Skin of body (tissue), 2 donors: ENCODE results near the gene CCDC106. TPM values are rescaled to one million over a fixed set of nuclear protein-coding genes. Genes with fewer than 3 reads are reported as not detected.

ENCODE experiments used
- DNase-seq: peaks from one replicate; lab custom pipeline; 2025; lab: John Stamatoyannopoulos, UW
- total RNA-seq: library from RNA; depleted of rRNA; stranded (reverse); fragments of >200 nt; gene quantifications from one replicate; pipeline ENCODE4 v1.2.3, GENCODE V29; 2014

The CCDC106 gene
- total RNA-seq, 1 donor from 2014 or later, result 4.2 TPM

DNA sequence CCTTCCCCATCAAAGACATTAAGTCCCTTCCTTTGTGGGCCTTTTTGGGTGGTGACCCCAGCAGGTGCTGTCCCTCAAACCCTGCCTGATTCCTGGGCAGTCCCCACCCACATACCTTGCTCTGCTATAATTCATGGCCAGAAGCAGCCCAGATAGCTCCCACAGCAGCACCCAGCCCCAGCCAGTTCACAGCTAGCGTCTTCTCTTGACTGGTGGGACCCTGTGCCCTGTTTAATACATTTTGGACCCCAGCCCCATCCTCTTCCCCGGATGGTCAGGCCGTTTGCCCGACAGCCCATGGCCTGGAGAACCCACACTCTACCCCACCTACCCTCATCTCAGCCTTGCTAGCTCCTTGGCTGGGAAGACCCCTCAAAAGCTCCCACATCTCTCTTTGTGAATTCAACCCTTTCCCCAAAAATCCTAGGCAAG, 2.1 kb downstream of the CCDC106 start:
- DNase-seq, result no peak

DNA sequence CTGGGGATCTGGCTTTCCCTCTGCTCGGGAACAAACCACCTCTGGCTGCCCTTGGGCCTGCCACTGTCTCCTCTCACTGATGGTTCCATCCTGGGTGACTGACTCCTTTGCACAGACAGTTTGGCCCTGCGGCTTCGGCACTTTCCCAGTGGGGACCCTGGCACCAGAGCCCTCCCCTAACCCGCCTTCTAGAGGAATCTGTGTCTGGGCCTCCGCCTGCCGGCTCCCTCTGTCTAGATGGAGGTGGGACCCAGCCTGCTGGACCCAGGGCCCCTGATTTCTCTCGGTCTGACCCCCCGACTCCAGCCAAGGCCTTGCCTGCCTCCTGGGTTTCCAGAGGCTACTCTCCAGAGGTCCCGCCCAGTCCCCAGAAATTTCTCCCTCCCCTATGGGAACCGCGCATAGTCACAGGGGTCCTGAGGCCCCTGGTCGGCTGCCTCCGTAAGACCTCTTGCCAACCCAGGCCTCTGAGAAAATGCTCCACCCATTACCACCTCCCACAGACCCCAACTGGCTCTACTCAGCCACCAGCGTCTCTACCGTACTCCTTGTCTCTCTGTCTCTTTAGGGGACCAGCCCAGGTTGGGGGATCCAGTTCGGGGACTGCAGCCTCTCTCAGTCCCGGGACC, 2.7 kb downstream of the CCDC106 start:
- no peak for DNase-seq

DNA sequence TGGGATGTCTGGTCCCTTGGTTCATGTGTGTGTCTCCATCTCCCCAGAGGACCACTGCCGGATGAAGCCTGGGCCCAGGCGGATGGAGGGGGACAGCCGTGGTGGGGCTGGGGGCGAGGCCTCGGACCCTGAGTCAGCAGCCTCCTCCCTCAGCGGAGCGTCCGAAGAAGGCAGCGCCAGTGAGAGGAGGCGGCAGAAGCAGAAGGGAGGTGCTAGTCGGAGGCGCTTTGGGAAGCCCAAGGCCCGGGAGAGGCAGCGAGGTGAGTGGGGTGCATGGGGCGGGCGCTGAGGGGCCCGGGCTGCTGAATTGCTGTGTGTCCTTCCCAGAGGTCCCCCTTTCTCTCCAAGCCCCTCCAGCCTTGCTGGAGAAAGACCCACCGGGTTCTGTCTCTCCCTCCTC, 3.2 kb downstream of the CCDC106 start:
- no peak for DNase-seq

DNA sequence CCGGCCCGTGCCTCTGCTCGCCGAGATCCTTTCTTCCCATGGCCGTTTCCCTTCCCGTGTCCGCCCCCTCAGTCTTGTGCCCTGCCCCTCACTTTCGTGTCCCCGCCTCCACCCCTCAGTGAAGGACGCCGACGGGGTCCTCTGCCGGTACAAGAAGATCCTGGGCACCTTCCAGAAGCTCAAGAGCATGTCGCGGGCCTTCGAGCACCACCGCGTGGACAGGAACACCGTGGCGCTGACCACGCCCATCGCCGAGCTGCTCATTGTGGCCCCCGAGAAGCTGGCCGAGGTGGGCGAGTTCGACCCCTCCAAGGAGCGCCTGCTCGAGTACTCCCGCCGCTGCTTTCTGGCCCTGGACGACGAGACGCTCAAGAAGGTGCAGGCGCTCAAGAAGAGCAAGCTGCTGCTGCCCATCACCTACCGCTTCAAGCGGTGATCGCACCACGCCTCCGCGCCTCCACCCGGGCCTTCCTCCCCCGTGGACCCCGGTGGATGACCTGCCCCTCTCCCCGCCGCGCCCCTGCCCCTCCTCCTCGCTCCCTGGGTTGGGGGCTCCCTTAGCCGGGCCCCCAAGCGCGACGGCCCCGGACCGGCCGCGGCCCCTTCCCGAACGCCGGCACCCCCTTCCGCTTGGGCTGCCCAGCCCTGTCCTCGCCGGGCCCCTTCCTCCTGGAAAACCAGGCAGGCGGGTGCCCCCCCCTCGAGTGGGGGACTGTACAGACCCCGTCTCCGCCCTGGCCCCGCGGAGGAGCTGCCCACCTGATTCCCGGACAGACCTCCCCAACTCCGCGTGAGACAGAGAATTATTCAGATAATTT, 4.5 kb downstream of the CCDC106 start:
- no peak for DNase-seq

DNA sequence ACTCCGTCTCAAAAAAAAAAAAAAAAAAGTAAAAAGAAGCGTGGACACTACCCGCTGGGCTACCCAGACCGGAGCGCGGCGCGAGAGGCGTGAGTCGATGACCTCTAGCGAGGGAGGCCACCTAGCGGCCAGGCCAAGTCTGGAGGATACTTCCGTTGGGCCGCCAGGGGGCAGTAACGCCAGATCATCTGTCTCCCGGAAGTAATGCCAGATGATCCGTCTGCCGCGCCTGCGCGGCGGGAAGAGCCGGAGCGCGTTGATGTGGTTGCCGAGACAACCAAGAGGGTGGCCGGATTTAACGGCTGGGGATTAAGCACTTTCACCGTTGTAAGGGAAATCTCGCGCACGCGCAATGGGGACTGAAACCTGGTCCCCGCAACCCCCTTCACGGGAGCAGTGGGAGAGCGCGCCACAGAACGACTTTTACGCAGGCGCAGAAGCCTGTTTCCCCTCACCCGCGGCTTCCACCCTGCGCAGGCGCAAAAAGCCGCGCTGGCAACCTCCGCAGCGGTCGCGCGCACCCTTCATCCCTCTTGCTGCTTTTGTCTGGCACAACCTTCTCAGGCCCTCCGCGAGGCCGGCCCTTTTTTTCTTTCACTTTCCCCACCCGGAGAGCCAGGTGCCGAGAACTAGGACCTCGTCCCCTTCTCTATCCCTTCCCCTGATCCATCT, 5.8 kb downstream of the CCDC106 start:
- DNase-seq, result peak; percentile 99

DNA sequence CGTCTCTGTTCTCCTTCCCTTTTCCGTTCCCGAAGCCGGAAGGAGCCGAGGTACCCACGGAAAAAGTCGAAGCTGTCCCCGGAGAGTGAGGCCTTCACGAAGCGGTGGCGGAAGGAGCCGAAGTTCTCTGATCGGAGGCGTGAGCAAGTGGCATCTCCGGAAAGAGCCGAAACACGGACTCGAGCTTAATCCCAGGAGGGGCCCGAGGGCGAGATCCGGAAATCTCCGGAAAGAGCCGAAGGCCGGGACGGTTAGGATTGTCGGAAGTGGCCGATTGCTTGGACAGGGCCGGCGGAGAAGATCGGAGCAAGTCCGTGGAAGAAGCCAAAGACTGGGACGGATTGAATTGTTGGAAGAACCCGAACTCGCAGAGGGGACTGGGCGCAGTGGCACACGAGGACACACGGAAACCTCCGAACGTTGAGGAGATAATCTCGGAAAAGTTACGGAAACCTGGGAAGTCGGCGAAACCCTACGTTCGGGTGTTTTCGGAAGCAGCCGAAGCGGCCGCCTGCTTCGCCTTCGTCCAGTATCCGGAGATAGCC, 6.4 kb downstream of the CCDC106 start:
- peak; percentile 99 for DNase-seq

DNA sequence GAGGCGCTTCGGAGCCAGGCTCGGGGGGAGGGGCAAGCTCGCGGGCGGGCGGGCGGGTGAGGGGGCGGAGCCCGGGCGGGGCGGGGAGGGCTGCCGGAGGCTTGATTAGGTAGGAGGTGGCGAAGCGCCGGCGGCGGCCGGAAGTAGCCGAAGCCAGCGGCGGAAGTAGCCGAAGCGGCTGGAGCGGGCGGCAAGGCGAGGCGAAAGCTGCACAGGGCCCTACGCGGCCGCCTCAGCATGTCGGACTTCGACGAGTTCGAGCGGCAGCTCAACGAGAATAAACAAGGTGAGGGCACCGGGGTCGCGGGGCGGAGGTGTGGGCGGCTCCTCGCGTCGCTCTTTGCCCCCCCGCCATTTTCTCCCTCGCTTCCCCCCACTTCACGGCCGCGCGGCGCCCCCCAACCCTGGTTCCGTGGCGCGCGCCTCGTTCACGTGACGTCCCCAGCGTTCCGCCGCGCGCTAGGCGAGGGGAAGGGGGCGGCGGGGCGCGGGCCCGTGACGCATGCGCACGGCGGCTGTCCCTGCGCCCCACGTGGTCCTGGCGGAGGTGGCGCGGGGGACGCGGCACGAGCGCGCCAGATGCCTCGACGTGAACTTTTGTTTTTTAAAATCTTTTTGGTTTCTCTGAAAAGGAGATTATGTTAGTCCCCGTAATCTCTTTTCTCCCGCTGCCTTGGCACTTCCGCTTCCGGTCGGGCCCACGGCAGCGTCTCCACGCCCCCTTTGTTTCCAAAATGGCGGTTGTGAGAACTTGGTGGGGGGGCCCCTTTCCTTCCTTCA, 7.0 kb downstream of the CCDC106 start, which contains the start of gene U2AF2:
TSS of gene U2AF2 (plus strand) at position 168 of the 780 bp plus-strand sequence. CDS start at position 238, 70 bp downstream.
- DNase-seq, result peak; percentile 80

DNA sequence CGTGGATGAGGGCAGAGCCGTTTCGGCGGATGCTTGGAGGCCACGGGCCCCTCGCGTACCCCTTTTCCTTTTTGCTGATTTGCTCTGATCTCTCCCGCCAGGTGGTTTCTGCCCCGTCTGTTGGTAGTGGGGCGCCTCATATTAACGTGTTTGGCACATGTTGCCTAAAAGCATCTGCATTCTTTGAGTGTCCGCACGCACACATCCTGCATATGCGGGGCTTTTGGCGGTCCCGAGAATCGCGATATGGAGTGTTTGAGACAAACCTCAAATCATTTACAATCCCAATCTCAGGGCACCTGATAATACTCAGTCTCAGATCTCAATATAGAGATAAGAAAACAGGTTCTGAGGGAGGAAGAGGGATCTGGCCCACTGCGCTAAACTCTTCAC, 7.6 kb downstream of the CCDC106 start:
- peak; percentile 80 for DNase-seq

DNA sequence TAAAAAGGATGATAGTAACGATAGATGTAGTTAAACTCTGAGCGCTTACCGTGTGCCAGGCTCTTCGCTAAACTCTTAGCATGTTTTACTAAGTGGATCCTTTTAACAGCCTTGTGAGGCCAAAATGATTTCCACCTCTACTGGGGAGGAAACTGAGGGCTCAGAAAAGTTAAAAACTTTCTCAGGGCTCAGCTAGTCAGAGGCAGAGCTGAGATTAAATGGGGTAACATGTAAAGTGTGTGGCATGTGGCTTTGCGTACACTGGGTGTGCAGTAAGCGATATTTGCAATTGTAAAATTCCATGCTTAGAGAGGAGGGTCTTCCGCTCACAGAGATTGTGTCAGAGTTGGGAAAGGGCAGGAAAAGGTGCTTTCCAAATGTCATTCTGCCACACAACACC, 8.5 kb downstream of the CCDC106 start:
- no peak for DNase-seq

DNA sequence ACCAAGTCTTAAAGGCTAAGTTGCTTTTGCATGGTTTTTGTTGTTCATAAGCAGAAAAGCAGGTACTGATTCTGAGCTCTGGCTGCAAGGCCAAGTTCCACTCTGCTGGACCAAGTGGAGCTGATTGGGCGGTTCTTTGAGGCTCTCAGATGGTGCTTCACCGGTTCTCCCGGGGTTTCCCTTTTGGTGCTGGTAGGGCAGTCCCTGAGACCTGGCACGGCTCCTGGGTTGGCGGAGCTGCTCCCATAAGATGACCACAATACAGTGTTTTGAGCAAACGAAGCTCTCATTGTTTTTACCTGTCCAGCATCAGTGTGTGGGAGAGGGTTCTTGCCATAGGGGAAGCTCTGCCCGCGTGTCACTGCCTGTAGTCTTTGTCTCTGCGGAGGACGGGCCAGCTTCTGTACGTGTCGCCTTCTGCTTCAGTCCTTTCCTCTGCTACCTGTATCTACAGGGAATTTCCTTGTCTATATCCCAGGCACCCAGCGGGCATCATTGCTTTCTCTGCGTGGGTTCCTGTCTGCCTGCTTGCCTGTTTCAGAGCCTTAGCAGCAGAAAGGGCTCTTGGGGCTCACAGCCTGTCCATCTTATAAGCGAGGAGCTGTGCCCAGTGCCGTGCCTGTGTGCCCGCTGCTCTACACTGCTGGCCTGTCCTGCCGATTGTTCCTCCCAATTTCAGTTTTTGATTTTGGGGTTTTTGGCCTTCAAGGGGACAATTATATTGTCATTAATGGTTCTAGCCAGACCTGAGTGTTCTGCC, 9.2 kb downstream of the CCDC106 start:
- no peak for DNase-seq

DNA sequence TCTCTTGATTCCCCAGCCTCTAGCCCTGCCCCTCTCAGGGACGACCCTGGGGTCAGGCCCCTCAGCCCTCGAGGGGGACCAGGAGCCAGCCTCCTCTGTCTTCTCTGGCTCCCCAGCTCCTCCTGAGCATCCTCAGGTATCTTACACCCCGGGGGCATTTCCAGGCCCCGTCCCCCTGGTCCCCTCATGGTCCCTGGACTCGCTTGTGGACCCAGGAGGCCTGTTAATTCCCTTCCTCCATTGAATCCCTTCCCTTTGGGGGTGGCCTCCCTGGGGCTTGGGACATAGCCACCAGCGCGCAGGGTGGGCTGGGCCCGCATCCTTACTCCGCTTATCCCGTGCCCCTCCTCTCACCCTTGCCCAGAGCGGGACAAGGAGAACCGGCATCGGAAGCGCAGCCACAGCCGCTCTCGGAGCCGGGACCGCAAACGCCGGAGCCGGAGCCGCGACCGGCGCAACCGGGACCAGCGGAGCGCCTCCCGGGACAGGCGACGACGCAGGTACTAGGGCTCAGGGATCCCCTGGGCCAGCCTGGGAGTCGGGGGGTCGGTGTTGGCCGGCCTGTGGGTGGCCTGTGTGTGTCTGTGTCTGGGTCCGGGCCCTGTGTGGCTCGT, 10.9 kb downstream of the CCDC106 start:
- DNase-seq, result no peak

DNA sequence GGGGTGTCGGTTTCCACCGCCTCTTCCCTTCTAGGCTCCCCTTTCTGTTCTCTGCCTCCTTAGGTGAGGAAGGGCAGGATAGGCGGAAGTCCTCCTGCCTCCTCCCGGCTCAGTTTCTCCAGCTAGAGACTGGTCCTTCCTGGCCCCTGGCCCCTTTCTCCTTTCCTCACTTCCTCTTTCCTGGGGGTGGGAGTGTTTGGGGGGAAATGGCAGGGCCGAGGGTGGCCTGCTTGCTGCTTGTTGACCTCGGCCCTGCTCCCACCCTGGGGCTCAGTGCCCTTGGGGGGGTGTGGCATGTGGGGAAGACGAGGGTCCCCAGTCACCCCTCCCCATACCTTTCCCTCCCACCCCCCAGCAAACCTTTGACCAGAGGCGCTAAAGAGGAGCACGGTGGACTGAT, 11.8 kb downstream of the CCDC106 start:
- no peak for DNase-seq

DNA sequence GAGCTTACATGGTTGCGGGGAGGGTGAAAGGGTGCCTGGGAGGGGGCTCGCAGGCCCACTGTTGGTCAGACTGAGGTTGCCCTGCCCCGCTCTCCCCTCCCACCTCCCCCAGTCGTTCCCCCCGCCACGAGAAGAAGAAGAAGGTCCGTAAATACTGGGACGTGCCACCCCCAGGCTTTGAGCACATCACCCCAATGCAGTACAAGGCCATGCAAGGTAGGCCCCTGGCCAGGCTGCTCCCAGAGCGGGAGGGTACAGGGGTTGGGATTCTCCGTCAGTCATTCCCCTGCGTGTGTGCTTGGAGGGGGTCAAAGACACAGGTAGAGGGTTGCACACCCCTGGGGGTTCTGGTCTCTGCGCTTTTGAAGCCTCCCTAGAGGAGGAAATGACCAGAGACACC, 12.4 kb downstream of the CCDC106 start:
- no peak for DNase-seq

DNA sequence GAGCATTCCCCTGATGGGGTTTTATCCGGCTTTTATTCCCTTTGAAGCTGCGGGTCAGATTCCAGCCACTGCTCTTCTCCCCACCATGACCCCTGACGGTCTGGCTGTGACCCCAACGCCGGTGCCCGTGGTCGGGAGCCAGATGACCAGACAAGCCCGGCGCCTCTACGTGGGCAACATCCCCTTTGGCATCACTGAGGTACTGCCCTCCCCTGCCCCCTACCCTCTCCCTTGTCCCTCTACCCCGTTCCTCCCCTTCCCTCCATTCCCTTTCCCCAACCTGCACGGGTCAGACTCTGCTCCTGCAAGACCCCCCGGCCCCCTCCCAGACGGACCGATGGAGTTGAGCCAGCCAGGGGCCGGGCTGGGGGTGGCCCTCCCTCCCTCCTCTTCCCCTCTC, 13.0 kb downstream of the CCDC106 start:
- DNase-seq, result no peak

DNA sequence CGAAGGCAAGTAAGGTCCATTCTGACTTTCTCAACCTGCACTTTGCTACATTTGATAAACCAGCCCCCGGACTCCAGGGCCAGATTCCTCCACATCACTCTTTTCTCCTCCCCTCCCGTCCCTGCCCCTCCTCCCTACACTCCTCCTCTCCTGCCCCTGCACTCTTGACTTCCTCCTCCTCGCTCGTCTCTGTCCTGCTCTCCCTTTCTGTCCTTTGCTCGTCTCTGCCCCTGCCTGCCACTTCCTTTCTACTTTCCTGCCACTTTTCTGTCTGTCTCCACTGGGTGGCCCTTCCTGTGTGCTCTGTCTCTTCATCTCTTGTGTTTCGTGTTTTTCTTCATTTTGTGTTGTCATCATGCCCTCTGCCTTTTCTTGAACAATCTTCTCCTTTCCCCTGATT, 13.8 kb downstream of the CCDC106 start:
- DNase-seq, result no peak

DNA sequence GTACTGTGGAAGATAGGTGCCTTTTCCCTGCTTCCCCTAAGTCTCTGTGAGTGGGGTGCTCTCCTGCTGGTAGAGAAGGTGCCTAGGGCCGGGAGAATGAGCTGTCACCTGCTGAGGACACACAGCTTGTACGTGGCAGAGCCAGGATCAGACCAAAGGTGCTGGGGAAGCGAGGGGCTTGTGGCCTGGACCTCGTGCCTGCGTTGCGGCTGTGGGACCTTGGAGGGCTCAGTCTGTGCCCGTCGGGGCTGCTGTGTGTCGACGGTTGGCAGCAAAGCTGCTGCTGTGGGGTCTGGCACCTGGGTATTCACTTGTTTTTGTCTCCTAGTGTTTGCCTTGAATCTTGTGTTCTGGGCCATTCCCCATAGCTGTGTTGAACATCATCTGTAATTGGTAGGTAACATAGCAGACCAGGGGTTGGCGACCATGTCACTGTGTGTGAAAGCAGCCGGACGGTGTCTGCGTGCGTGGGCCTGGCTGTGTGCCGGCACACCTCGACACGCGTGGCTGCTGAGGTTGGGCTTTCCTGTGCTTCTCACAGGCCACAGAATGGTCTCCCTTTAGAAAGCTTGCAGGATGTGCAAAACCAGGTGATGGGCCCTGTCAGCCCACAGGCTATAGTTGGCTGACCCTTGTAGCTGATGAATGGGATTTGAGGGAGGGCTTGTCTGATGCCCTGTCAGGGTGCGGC, 16.0 kb downstream of the CCDC106 start:
- no peak for DNase-seq

DNA sequence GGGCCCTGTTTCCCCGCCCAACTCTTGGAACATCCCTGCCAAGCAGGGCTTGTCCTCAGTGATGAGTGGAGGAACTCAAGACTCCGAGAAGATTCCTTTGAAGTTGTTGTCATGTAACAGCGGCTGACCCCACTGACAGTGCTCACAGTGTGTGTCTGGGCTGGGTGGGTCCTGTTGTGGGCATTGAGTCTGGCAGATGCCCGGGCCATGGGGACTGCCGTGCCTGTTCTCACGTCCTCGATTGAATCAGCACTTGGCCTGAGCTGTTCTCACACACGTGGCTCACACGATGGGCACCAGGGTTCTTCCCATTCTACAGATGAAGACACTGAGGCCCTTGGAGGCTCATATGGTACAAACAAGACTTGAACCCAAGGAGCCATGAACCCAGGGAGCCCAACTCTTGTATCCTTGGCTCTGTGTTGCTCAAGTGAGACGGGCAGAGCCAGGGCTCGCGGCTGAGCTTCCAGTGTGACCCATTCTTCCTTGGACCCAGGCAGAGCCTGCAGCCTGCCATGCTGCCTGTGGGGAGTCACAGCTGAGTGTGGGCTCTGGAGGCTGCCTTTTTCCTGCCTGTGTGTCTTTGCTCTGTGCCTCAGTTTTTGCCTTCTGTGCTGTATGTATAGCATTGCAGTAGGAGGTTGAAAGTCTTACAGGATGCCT, 18.5 kb downstream of the CCDC106 start:
- no peak for DNase-seq

DNA sequence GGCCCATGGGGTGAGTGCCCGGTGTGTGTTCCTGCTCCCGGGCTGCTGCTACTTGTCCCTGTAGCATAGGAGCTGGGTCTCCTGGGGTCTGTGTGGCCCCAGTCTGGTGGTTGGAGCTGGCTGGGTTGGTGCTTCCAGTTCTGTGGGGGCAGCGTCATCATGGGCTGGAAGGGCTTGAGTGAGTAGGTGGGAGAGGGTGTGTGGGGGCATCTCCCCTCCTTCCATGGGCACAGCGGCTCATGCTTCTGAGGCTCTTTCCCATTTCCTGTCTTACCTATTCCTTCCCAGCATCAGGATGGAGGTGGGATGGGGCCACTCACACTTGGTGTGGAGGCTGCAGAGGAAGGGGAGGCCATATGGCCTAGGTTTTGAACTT, 19.0 kb downstream of the CCDC106 start:
- DNase-seq, result no peak

DNA sequence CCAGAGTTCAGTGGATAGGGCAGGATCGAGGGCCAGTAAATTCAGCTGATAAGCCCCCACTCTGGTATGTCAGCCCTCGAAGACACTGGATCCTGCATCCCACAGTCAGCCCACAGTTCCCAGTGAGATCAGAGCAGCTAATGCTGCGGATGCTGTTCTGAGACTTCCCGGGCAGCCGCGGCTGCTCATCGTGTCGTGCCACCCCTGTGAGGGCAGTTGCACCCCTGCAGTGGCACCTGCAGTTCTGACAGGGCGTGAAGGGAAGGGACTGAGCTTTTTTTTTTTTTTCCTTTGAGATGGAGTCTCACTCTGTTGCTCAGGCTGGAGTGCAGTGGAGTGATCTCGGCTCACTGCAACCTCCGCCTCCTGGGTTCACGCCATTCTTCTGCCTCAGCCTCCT, 19.5 kb downstream of the CCDC106 start:
- DNase-seq, result no peak
